ENCODE measurements around the gene GIT2.

- TF ChIP-seq CTCF (IDR thresholded peaks at IDR 0.05) (no peak), POLR2A (IDR thresholded peaks at IDR 0.05) (no peak), EP300 (IDR thresholded peaks at IDR 0.05) (no peak), POLR2AphosphoS5 (IDR thresholded peaks at IDR 0.05) (no peak)
Observed at GRCh38 chr12:110042264-110042663, 46.1 kb upstream of the GIT2 start.
